Upper lobe of left lung (tissue), 4 donors: ENCODE results near the gene PTPRM.

Experiments
- POLR2AphosphoS5 ChIP-seq, 2 donors: sonication (generic); formaldehyde crosslinking; IDR thresholded peaks; one replicate each; pipeline ENCODE4 v1.5.1; 2017; ENCODE audit warnings: antibody characterized with exemption in 2 of 2
- TF ChIP-seq, protein P1 (sequence below), 6 experiments: fragments of 450-650 bp in 4 of 6; fragments of 200-600 bp in 2 of 6; sonication (generic) in 2 of 6; IDR thresholded peaks; one replicate each; pipeline ENCODE4 v1.5.1; 2016 to 2019; ENCODE audit warnings: antibody characterized with exemption in 6 of 6

GRCh38 chr18:7844418-7844817 is 277.3 kb downstream of the PTPRM start:
- TF ChIP-seq, protein P1, sequence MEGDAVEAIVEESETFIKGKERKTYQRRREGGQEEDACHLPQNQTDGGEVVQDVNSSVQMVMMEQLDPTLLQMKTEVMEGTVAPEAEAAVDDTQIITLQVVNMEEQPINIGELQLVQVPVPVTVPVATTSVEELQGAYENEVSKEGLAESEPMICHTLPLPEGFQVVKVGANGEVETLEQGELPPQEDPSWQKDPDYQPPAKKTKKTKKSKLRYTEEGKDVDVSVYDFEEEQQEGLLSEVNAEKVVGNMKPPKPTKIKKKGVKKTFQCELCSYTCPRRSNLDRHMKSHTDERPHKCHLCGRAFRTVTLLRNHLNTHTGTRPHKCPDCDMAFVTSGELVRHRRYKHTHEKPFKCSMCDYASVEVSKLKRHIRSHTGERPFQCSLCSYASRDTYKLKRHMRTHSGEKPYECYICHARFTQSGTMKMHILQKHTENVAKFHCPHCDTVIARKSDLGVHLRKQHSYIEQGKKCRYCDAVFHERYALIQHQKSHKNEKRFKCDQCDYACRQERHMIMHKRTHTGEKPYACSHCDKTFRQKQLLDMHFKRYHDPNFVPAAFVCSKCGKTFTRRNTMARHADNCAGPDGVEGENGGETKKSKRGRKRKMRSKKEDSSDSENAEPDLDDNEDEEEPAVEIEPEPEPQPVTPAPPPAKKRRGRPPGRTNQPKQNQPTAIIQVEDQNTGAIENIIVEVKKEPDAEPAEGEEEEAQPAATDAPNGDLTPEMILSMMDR (IDR thresholded peaks at IDR 0.05), result no peak
- TF ChIP-seq POLR2AphosphoS5 (IDR thresholded peaks at IDR 0.05), result no peak
